CD4-positive, alpha-beta T cell treated with Interleukin-15 for 4 hours (primary cell): Measurements from ENCODE around the gene COQ9.
"Not testable (repeated sequence)": the region's sequence is repeated elsewhere in the genome, so short reads cannot be mapped to it uniquely, and the experiment has no call there.

Experiments
- DNase-seq: peaks from one replicate; pipeline ENCODE4 v3.0.0-alpha.2; 2020; ENCODE audit warnings: low spot score

COQ9 gene

DNA sequence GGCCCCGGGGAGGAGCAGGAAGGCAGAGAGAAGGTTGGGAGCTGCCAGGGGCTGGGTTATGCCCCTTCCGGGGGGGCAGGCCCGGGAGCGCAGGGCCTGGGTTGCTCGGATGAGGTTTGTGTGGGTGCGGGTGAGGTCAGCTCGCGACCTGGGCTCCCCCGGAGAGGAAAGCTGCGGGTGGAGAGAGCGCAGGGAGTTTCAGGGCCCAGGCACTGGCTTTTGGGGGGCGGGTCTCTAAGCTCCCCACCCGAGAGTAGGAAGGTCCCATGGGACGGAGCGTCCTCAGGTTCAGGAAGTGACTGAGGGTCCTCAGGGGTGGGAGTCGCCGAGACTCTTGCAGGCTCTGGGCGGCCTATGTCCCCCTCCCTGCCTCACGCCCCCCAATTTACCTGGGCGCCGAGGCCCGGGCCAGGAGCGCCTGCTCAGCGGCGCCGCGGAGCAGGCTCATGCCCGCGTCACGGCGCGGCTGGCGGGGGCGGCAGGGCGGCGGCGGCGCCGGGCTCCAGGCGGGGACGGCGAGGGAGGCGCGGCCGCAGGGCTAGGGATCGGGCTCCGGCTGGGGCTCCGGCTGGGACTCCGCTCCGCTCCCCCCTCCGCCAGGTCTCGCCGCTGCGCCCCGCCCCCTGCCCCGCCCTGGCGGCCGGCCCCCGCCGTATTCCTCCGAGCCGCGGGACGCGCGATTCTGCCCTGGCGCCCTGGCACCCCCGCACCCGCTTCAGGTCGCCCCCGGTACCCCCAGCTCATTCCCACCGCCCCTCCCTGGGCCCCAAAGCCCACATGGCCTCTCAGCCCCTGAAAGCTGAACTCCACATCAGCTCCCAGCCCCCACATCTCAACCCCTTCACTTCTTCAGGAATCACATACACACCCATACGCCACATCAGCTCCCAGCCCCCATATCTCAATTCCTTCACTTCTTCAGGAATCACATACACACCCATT, 38.9 kb downstream of the COQ9 start, which contains the start of gene DOK4:
Gene DOK4 (minus strand): TSS at position 578 of the 942 bp plus-strand sequence. CDS start 6,986 bp downstream, outside the sequence.
- DNase-seq, result peak; percentile 76

DNA sequence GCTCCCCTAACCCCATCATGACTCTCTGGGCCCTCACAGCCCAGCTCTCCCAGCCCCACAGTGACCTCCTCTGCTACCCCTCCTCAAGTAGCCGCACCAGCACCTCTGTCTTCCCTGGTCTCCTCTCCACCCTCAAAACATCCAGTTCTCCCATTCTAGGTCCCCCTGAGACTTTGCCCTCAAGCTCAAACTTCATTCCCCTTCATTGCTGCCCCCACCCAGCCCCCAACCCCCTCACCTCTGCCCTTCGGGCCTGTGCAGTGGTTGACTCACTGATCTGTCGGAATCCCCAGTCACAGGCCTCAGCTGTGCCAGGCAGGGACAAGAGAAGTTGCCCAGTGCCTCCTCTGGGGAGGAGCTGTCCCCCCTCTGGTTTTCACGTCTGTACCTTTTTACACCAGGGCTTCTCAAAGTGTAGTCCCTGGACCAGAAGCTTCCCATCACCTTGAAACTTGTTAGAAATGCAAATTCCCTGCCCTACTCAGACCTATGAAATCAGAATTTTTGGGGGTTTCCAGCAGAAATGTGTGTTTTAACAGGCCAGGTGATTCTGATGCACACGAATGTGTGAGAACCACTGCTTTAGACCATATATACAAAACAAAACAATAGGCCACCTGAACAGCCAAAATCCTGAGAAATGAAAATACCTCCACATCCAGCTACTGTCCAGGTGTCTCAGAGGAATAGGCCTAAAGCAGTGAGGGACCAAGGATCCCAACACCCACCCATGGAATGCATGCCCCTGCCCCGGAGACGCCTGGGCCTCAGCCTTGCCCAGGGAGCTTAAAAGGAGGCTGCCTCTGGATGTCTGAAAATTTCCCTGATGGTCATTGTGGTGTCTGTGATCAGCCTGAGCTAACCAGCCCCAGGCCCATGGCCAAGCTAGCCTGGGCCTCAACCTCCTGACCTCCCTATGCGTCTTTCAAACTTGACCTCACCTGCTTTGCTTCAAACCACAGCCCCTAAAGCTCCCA, 39.9 kb downstream of the COQ9 start:
- DNase-seq, result no peak

DNA sequence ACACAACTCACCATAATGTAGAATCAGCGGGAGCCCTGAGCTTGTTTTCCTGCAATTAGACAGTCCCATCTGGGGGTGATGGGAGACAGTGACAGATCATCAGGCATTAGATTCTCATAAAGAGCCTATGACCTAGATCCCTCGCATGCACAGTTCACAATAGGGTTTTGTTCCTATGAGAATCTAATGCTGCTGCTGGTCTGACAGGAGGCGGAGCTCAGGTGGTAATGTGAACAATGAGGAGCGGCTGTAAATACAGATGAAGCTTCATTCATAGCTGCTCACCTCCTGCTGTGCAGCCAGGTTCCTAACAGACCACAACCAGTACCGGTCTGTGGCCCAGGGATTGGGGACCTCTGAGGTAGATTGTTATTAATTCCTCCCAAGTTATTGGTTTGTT, 42.0 kb downstream of the COQ9 start:
- DNase-seq, result no peak

DNA sequence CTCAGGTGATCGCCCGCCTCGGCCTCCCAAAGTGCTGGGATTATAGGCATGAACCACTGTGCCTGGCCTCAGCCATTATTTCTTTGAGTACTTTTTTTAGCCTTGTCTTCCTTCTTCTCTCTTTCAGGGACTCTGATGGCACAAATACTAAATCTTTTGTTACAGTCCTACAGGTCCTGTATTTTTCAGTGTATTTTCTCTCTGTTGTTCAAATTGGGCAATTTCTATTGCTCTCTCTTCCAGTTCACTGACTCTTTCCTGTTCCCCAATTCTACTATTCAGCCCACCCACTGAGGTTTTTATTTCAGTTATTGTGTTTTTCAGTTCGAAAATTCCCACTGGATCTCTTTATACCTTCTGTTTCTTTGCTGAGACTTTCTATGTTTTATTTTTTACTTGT, 46.5 kb downstream of the COQ9 start:
- no peak for DNase-seq

DNA sequence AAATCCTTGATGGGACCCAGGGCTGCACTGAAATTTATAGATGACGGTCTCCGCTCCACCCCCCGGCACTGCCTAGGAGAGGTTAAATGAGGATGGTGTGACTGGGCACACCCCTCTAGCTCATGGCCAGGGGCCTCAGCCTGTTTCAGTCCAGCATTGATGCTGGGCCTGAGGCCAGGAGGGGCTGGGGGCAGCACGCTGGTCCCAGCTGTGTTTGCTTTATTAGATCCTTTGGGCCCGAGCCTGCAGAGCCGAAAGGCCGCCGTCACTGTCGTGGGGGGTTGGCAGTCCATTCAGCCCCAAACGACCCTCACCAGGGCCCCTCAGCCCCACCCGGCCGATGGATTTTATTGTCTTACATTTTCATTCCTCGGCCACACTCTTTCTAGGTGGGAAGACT, 49.8 kb downstream of the COQ9 start:
- no peak for DNase-seq

DNA sequence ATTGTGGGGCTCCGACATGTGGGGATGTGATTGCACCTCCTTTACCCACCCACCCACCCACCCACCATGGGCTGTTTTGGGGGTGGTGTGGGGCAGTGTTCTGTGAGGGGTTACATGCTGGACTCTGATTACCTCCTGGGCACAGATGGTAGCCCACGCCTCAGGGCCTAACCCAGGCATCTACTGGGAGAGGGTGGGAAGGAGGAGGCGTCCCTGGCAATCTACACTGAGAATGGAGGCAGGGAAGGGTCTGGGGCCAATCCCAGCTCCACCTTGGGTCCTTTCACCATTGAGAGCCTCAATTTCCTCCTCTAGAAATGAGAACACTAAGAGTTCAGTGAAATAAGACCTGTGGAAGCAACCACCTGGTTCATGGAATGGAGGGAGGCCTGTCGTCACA, 50.8 kb downstream of the COQ9 start:
- DNase-seq, result no peak

DNA sequence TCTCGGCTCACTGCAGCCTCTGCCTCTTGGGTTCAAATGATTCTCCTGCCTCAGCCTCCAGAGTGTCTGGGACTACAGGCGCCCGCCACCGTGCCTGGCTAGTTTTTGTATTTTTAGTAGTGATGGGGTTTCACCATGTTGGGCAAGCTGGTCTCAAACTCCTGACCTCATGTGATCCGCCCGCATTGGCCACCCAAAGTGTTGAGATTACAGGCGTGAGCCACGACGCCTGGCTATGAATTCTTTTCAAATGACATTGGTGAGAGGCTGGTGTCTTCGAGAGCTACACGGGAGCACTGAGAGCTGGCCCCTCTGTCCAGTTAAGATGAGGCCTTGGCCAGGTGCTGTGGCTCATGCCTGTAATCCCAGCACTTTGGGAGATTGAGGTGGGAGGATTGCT, 52.7 kb downstream of the COQ9 start:
- not testable (repeated sequence) for DNase-seq

DNA sequence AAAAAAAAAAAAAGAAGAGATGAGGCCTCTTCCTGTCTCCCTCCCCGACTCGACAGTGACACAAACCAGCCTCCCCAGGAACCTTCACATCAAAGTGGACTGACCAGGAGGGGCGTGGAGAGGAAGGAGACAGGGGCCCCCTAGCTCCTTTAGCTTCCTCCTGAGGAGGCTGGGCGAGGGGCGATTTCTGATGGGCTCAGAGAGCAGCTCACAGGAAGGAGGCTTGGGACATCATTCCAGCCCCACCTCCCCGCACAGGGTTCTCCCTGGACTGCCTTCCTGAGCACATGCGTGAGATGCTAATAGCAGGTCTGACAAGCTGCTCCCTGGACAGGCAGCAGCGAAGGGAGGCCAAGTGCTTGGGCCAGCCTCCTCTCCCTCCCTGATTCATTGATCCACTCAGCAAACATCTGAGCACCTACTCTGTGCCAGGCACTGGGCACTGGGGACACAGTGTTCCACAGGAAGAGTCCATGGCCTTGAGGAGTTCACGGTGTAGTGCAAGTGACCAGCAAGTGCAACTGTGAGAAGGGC, 53.4 kb downstream of the COQ9 start:
- no peak for DNase-seq

DNA sequence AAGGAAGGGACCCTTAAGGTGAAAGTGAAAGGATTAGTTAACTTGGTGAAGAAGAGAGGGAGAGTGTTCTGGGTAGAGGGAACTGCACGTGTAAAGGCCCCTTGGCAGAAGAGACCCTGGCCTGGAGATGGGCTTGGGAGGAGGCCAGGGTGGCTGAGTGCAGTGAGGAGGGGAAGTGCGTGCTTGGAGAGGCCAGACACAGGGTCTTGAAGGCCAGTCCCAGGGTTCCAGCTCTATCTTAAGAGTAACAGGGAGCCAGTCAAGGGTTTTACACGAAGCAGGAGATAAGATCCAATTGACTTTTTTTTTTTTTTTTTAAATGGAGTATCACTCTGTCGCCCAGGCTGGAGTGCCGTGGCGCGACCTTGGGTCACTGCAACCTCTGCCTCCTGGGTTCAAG, 54.2 kb downstream of the COQ9 start:
- no peak for DNase-seq

DNA sequence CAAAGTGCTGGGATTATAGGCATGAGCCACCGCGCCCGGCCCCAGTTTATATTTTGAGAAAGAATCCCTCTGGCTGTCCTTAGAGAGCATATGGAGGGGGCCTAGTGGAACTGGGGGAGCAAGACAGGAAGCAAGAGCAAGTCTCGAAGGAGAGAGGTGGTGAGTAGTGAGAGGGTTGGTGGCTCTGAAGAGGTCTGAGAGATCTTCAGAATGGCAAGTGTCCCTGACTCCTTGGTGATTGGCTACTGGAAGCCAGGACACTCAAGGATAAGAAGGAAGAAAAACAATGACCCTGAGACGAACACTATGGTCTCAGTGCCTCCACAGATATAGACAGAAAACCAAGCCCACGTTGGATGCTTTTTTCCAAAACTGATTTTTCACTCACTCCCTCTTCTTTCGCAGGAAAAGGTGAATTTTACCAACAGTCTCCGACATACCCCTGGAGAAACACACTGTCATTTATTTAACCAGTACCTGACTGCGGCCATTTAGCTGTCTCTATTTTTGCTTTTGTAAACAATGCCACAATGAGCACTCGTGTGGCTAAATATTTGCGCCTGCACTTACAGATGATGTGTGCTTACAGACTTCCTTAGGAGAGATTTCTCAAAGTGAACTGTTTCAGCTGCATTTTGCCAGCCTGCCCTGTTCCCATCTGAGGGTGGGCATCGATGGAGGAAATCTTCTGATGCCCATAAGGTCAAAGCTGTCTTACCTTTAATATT, 54.9 kb downstream of the COQ9 start:
- DNase-seq, result no peak

DNA sequence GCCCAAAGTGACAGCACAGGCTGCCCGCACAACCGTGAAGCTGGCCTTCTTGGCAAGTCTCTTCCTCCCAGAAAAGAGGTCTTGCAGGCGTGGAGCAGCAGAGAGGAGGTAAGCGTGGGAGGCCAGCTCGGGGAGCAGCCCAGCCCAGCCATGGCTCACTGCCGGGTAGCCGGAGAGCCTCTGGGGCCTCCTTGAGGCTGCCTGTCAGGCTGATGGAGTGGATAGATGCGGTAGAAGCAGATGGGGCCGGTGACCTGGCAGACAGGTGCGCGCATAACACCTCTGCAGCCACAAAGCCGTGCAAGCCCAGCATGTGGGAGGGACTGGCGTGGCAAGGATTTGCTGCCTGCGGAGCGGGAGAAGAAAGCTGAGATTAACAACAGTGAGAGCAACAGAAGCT, 56.1 kb downstream of the COQ9 start:
- no peak for DNase-seq

DNA sequence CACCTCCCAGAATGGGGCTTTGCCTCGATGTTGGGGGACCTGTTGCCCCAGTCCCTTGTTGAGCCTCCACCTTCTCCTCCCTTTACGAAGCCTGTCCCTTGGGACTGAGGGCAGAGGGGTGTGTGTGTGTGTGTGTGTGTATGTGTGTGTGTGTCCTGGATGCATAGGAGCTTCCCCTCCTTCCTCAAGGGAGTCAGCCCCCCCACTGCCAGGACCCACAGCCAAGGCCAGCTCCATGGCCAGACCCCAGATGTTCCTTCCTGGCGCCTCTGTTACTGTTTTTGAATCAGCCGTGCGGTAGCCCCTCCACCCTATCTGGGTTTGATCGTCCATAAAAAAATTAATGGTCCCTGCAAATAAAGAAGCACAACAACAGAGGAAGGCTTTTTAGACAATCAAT, 56.7 kb downstream of the COQ9 start:
- DNase-seq, result no peak

DNA sequence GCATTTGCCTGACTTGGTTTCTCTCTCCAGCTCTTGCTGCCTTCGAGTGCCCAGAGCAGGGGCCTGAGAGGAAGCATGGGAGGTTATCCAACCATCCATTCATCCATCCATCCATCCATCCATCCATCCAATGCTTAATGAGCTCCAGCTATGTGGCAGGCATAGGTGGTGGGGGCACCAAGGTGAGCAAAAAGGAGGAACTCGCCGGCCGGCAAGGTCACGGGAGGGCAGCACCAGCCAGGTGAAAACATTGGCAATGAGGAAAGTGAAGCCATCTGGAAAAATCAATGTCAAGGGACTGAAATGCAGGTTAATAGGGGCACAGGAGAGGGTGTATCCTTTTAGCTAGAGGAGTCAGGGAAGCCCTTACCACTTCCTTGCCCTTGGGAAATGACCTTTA, 57.2 kb downstream of the COQ9 start:
- no peak for DNase-seq

DNA sequence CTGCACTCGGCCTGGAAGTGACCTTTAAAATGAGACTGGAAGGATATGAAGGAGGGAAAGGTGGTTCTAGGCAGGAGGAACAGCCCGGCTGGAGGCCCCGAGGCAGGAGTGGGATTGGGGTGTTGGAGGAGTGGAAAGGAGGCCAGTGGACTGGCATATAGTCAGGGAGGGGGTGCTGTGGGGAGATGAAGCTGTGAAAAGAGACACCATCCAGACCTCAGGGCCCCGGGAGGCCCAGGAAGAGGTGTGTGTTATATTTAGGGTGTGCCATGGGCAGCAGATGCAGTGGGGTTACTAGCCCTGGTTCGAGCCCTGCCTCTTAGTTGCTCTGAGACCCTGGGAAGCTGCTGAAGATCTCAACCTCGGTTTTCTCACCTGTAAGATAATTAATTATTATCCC, 57.9 kb downstream of the COQ9 start:
- no peak for DNase-seq

DNA sequence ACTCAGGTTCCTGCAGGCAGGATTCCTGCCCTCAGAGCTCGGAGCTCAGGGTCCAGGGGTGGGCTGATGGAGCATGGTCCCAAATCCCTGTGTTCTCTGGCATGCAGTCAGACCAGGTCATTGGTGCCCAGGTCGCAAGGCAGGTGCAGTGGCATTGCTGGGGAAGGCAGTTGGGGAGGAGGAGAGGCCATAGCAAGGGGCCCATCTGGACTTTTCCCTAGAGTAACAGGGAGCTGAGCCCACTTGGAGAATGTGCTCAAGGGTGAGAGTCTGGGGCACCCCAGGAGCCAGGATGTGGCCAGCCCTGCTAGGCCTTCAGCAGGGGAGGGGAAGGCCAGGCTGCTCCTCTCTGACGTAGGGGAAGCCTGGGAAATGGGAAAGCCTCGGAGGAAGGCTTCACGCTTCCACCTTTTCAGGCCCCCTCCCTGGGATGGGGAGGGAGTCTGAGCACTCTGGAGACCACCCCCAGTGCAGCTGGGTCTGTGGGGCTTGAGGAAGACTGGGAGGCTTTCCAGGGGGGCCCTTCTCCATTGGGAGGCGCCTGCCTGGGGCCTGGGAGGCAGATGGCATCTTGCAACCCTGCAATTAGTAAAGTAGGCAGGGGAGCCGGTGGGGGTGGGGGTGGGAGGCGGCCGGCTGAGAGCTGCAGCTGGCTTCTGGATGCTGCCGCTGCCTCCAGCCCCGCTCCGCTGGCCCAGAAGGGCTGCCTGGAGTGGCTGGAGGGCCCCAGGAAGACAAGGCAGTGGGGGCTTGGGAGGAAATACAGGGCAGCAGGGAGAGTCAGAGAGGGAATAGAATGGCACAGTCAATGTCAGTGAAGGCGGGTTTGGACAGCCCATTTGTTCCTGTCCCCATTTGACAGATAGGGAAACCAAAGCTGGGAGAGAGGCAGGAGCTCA, 60.1 kb downstream of the COQ9 start:
- no peak for DNase-seq

DNA sequence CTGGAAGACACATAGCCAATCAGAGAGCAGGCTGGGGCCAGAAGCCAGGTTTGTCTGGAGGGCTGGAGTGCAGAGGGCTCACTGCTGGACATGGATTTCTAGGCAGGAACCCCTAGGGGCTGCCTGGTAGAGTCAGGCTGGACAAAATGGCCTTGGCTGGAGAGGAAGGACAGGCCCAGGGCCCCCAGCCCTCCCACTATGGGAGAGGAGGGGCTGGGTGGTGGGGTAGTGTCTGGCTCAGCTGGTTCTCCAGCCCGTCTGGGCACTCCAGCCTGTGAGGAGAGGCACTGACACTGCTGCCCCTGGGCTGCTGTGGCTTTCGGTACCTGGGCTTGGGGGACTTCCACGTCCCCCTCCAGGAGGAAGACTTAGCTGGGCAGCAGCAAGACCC, 60.8 kb downstream of the COQ9 start:
- no peak for DNase-seq

DNA sequence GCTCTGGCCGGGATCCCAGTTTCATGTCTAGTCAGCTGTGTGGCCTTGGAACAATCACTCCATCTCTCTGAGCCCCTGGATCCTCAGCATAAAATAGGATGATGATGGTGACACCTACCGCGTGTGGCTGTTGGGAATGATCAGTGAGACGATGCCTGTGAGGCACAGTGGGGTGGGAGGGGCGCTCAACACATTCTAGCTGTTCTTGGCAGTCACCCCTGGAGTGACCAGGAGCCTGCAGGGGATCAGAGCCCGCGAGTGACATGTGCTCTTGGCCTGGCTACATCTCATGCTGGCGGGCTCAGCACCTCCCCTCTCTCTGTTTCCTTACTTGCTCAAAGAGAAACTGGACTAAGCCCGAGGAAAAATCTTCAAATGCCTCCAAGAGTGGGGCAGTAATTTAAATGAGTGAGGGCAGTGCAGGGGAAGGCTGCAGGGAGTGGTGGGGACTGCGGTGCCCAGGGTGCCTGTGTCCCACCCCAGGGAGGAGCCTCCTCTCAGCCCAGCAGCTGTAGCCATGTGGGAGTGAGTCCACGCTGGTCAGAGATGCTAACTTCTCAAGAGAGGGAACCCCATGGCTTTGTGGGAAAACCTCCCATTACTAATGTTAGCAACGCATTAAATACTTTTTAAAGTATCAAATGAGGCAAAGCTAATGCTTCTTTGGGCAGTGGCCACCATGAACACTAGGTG, 62.1 kb downstream of the COQ9 start:
- no peak for DNase-seq

DNA sequence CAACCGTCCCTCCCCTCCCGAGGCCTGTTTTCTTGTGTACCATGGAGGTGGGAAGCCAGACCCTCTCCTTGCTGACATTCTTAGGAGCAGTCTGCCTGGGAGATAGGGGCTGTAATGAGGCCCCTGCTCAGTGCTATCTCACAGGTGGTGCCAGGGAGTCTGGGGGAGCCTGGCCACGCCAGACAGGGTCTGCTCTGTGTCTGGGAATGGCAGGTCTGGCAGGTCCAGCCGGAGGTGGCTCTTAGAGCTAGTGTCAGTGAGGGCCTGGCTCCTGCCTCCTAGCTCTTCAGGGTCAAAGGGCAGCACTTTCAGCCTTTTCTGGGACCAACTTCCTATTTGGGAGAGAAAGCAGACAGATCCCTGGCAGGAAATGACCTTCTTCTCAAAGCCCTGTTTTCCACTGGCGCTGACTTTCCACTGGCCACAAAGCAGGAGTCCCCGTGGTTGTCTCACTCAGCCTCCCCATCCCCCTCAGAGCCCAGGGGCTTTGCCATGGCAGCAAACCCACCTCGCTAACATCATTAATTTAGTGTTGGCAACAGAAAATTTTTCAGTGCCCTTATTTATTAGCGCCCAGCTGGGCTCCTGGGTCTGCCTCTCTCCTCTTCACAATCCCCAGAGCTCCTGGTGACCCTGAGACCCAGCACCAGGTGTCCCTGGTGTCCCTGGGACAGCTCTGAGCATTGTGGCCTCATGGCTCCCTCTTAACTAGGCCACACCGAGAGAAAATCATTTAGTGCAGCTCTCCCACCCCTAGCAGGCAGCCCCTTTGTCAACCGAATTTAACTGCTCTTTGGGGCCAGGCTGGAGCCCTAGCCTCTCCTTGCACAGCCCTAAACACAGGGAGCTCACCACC, 63.0 kb downstream of the COQ9 start:
- DNase-seq, result no peak
